ENCODE data around the gene MRPL24.

- TF ChIP-seq REST (IDR thresholded peaks at IDR 0.05; ENCODE audit: insufficient read depth in 1 of 2, low read depth in 2 of 2, low read length in 2 of 2) (no peak), POLR2AphosphoS5 (IDR thresholded peaks at IDR 0.05; ENCODE audit: low read depth, low read length) (no peak), TAF1 (IDR thresholded peaks at IDR 0.05; ENCODE audit: borderline replicate concordance, insufficient read depth, low read length) (no peak), SIN3A (IDR thresholded peaks at IDR 0.05; ENCODE audit: borderline replicate concordance, insufficient read depth, low read length) (no peak), FOXP2 (optimal IDR thresholded peaks at IDR 0.05; ENCODE audit: borderline replicate concordance, extremely low read depth, extremely low read length, insufficient read depth) (no peak)
Measured at GRCh38 chr1:156698995-156699394, 41.9 kb downstream of the MRPL24 start.
